GM13976 (cell line): Measurements from ENCODE around the gene PLCB1.

ENCODE experiments used
- DNase-seq: peaks from one replicate; pipeline ENCODE4 v3.0.0; 2012; ENCODE audit warnings: low spot score
- CTCF ChIP-seq: IDR thresholded peaks from 2 replicates; pipeline ENCODE4 v1.5.1; 2012; ENCODE audit warnings: borderline replicate concordance, mild to moderate bottlenecking; ENCODE audit not compliant: insufficient read depth; ENCODE audit errors: extremely low read depth, missing control alignments, control extremely low read depth
- in situ Hi-C: fragments of 300-500 bp; cut with MboI; formaldehyde crosslinking; loops from one replicate; pipeline ENCODE4 v1.12.0; 2022; ENCODE audit warnings: low sequenced_read_pairs, mixed read lengths, inconsistent platforms; ENCODE audit not compliant: unreplicated experiment

PLCB1 gene

GRCh38 chr20:8474027-8474668 lies 342.1 kb downstream of the PLCB1 start:
- DNase-seq, result no peak
- no peak for TF ChIP-seq CTCF
- in situ Hi-C loops, result no loop called here

- DNase-seq, result no peak
- no peak for TF ChIP-seq CTCF
- in situ Hi-C loops, result no loop called here
These were observed 344.0 kb downstream of the PLCB1 start for GRCh38 chr20:8476021-8476420.

- DNase-seq, result no peak
- TF ChIP-seq CTCF, result no peak
- in situ Hi-C loops, result no loop called here
These were observed 348.5 kb downstream of the PLCB1 start for GRCh38 chr20:8480597-8480996.

GRCh38 chr20:8487696-8488095 lies 355.6 kb downstream of the PLCB1 start:
- in situ Hi-C loops, result no loop called here
- DNase-seq, result no peak
- TF ChIP-seq CTCF, result no peak

GRCh38 chr20:8489094-8489883 lies 357.2 kb downstream of the PLCB1 start:
- in situ Hi-C loops, result no loop called here

More at GRCh38 chr20:8489094-8489883, 357.2 kb downstream of the PLCB1 start:
- DNase-seq, result no peak
- TF ChIP-seq CTCF, result no peak
